NCI-H2227 (cell line): ENCODE results near the gene LRRC26.

Experiments
- DNase-seq: peaks from one replicate; lab custom pipeline; 2025; ENCODE audit not compliant: unreplicated experiment; lab: John Stamatoyannopoulos, UW

Gene LRRC26, protein sequence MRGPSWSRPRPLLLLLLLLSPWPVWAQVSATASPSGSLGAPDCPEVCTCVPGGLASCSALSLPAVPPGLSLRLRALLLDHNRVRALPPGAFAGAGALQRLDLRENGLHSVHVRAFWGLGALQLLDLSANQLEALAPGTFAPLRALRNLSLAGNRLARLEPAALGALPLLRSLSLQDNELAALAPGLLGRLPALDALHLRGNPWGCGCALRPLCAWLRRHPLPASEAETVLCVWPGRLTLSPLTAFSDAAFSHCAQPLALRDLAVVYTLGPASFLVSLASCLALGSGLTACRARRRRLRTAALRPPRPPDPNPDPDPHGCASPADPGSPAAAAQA

GRCh38 chr9:137169896-137170358, at the start of gene LRRC26:
Gene LRRC26, minus strand, starts transcription at chr9:137170051. Its CDS starts 108 bp downstream, at chr9:137169943.
- no peak for DNase-seq

DNA sequence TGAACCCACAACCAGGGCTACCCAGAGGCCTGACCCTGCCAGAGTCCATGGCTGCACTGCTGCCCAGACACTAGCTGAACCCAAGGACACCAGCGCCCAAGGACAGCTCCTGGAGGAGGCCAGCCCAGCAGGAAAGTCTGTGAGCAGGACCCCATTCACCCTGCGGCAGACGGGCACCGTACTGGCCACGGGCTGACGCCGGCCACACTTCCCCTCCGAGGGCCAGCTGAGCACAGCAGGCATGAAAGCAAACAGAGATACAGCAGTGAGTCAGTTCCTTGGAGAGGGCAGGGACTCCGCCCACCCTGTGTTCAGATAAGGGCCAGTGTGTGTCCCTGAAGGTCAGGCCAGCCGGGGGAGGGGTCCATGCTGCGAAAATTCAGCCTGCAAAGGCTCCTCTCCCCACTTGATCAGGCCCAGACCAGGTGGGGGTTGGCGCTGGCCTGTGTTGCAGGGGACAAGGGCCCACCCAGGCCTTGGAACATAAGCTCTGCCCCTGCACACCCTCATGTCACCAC, 49.0 kb upstream of the LRRC26 start:
- no peak for DNase-seq

DNA sequence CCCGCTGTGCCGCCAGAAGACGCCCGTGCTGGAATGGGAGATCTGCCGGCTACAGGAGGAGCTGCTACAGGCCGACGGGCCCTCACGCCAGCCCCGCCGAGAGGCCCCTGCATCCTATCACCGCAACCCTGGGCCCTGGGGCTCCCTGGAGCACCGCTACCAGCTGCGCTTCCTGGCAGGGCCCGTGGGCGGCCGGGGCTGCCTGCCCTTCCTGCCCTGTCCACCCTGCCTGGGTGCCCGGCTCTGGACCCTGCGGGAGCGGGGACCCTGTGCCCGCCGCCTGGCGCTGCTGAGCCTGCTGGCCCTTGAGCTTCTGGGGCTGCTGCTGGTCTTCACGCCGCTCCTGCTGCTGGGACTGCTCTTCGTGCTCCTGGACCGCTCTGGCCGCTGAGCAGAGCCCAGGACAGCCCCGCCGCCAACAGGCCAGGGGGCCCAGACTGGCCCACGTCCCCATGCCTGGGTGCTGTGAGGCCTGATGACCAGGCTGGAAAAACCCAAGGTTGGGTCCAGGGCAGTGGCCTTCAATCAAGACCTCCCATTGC, 48.4 kb upstream of the LRRC26 start:
- no peak for DNase-seq

DNA sequence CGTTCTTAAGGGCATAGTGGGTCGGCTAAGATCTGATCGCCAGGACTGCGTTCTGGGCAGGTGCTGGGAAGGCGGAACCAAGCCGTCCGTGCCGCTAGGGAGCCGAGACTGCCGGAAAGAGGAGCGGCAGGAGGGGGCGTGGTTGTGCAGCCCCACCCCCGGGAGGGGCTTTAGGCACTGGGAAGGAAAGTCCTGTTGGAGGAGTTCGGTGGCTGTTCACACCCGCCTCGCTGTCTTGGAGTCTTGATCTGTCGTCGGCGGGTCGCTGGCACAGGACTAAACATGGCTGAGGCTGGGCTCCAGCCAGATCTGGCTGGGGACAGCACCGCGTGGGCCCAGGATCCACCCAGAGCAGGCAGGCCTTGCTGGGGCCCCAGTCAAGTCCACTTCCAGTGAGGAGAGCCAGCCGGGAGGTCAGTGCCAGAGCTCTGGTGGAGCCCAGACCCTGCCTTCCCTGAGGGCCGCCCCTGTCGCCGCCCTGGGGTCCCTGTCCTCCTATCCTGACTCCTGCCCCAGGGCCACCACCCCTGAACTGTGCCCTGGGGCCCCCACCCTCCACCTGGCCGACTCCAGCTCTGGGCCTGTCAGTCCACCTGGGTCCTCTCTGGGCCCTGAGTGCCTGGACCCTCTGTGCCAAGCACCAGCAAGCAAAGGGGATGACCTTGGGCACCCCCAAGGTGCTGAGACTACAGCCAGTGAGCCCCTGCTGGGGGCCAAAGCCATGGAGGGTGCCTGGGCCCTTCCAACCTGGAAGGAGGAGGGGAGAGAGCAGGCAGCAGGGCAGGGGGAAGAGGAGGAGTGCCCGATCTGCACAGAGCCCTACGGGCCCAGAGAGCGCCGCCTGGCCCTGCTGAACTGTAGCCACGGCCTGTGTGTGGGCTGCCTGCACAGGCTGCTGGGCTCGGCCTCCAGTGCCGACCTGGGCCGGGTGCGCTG, 47.7 kb upstream of the LRRC26 start:
- peak; percentile 84 for DNase-seq

DNA sequence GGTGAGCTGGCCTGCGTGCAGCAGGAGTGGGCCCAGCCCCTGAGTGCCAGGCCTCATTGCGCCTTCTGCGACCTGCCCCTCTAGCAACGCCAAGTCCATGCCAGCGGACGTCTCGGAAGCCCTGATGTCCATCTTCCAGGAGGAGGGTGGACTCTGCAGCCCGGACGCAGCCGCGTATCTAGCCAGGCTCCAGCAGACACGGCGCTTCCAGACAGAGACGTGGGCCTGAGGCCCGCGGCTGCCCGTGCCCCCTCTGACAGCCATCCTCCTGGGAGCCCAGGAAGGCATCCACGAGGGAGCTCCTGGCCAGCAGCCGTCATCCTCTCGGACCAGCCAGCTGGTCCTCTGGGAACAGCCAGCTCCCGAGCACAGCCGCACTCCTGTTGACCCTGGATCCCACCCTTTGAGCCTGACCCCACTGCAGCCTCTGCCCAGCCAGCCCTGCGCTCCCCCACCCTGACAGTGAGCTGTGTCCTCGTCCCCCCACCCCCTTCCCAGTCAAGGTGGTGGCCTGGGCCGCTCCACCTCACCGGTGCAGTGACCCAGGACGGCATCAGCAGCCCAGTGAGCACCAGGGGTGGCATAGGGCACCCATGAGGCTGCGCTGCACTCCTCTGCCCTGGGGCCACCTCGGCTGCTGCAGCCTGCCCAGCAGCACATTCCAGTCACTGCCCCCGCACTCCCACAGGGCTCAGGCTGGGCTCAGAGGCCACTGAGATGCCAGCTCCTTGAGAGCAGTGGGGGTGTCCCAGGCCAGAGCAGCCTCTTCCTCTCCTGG, 46.5 kb upstream of the LRRC26 start:
- DNase-seq: no peak

- no peak for DNase-seq
These were observed 45.5 kb upstream of the LRRC26 start for GRCh38 chr9:137215196-137215986.

- no peak for DNase-seq
These were observed 44.8 kb upstream of the LRRC26 start for GRCh38 chr9:137214620-137215019.

GRCh38 chr9:137213160-137214060, 43.6 kb upstream of the LRRC26 start:
- no peak for DNase-seq

DNA sequence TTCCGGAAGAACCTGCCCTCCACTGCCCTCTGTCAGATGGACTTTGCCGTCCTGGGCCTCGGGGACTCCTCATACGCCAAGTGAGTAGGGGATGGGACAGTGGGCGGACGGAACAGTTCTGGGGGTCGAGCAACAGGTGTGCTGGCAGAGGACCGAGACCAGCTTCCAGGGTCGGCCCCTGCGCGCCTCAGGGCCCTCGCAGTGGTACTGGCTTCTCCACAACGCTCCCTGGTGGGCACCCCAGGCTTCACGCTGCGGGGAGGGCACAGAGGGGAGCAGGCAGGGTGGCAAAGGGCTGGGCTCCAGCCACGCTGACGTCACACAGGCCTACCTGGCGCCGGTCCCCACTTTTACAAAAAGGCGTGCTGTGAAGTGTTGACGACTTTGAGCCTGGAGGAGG, 42.7 kb upstream of the LRRC26 start:
- DNase-seq: no peak

GRCh38 chr9:137211532-137211931, 41.7 kb upstream of the LRRC26 start:
- no peak for DNase-seq

GRCh38 chr9:137206602-137207001, 36.8 kb upstream of the LRRC26 start:
- no peak for DNase-seq

DNA sequence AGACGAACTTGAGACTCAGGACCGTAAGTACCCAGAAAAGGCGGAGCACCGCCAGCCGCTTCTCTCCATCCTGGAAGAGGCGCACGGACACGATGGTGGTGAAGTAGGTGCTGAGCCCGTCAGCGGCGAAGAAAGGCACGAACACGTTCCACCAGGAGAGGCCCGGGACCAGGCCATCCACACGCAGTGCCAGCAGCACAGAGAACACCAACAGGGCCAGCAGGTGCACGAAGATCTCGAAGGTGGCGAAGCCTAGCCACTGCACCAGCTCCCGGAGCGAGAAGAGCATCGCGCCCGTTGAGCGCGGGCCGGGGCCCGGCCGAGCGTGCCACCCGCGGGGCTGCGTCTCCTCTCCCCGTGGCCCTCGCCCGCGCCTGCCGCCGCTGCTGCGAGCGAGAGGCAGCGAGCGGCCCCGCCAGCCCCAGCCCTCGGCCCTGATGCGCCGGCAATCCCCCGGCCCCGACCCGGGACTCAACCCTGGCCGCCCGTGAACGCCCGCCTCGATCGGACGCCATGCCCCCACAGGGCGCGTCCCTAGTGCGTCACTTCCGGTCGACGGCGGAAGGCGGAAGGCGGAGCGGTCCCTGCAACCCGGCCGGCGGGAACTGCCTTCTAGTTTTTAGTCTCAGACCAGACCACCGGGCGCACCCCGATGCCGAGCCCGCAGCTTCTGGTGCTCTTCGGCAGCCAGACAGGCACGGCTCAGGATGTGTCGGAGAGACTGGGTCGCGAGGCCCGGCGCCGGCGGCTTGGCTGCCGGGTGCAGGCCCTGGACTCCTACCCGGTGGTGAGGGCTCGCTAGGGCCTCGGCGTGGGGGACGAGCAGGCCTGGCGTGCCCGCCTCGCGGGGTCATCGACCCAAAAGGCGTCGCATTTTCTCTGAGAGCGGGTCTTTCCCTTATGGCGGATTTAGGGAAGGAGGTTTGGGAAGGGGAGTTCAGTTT, 35.5 kb upstream of the LRRC26 start, which contains the start of the genes NDOR1 and TMEM203:
TSS of gene NDOR1 (plus strand) at position 575 of the 944 bp plus-strand sequence. CDS start at position 653, 78 bp downstream.
TSS of gene TMEM203 (minus strand) at position 523 of the 944 bp plus-strand sequence. CDS start at position 289, 234 bp downstream.
- DNase-seq: peak; percentile 90

DNA sequence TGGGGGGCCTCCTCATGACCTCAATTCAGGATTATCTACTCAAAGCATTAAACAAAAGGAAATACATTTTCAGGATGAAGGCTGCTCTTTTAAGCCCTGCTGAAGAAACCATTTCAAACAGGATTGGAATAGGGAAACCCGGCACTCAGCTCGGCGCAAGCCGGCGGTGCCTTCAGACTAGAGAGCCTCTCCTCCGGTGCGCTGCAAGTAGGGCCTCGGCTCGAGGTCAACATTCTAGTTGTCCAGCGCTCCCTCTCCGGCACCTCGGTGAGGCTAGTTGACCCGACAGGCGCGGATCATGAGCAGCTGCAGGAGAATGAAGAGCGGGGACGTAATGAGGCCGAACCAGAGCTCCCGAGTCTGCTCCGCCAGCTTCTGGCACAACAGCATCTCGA, 34.9 kb upstream of the LRRC26 start:
- DNase-seq: no peak

GRCh38 chr9:137202966-137203365, 33.1 kb upstream of the LRRC26 start:
- no peak for DNase-seq

GRCh38 chr9:137201205-137201868, 31.5 kb upstream of the LRRC26 start:
- DNase-seq: no peak

DNA sequence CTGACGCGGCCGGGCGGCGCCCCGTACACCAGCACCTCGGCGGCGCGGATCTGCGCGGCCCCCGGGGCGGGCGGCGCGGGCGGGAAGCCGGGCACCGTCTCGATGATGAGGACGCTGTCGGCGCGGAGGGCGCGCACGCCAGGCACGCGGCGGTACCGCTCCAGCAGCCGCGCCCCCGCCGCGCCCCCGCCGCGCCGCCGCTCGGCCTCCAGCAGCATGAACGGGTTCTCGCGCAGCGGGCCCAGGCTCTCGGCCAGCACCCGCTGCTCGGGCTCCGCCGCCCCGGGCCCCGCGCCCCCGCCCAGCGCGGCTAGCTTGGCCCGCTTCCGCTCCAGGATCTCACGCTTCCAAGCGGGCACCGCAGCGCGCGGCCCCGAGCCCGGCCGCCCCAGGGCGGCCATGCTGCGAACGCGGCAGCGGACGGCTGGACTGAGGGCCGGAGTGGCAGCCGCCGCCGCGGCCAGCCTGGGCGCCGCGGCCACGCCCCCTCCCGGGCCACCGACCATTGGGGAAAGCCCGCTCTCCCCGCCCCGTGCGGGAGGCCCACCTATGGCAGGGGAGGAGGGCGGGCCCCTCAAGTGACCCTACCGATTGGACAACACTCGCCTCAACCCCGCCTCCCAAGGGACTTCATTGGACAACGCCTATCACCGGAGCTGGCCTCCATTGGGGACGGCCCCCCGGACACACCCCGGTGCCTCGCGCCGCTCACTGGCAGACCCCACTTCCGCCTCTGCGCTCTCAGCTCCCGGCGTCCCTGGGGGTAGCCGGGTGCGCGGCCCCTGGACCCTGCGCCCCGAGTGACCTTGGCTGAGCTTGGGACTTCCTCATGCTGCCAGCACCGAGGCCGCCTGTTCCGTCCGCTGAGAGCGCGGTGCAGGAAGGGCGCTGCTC, 30.7 kb upstream of the LRRC26 start, which contains the start of gene TPRN:
TSS of gene TPRN (minus strand) at position 431 of the 894 bp plus-strand sequence. CDS start at position 401, 30 bp downstream.
- peak; percentile 97 for DNase-seq
